Duodenal mucosa (tissue), 2 donors: ENCODE measurements around the gene OR2L8.

ENCODE experiments used
- H3K27ac ChIP-seq: one replicate; pipeline ENCODE4 v1.7.0; 2013; ENCODE audit warnings: low read depth, low read length
- H3K27me3 ChIP-seq, 2 donors: one replicate each; pipeline ENCODE4 v1.7.0; 2013; ENCODE audit warnings: low read length in 2 of 2, control low read depth in 1 of 2; ENCODE audit not compliant: insufficient read depth in 2 of 2, control insufficient read depth in 1 of 2
- H3K36me3 ChIP-seq, 2 donors: one replicate each; pipeline ENCODE4 v1.7.0; 2013; ENCODE audit warnings: low read length in 2 of 2, control low read depth in 1 of 2; ENCODE audit not compliant: insufficient read depth in 2 of 2, control insufficient read depth in 1 of 2
- H3K4me1 ChIP-seq, 2 donors: one replicate each; pipeline ENCODE4 v1.7.0; 2013; ENCODE audit warnings: low read length in 2 of 2, control low read depth in 1 of 2; ENCODE audit not compliant: insufficient read depth in 2 of 2, control insufficient read depth in 1 of 2
- H3K4me3 ChIP-seq, 2 donors: one replicate each; pipeline ENCODE4 v1.7.0; 2013; ENCODE audit warnings: low read length in 2 of 2, low read depth in 1 of 2
- H3K9ac ChIP-seq, 2 donors: one replicate each; pipeline ENCODE4 v1.7.0; 2013; ENCODE audit warnings: low read length in 2 of 2, low read depth in 1 of 2
- H3K9me3 ChIP-seq, 2 donors: one replicate each; pipeline ENCODE4 v1.7.0; 2013; ENCODE audit warnings: low read length in 2 of 2, control low read depth in 1 of 2; ENCODE audit not compliant: control insufficient read depth in 1 of 2

OR2L8 gene

DNA sequence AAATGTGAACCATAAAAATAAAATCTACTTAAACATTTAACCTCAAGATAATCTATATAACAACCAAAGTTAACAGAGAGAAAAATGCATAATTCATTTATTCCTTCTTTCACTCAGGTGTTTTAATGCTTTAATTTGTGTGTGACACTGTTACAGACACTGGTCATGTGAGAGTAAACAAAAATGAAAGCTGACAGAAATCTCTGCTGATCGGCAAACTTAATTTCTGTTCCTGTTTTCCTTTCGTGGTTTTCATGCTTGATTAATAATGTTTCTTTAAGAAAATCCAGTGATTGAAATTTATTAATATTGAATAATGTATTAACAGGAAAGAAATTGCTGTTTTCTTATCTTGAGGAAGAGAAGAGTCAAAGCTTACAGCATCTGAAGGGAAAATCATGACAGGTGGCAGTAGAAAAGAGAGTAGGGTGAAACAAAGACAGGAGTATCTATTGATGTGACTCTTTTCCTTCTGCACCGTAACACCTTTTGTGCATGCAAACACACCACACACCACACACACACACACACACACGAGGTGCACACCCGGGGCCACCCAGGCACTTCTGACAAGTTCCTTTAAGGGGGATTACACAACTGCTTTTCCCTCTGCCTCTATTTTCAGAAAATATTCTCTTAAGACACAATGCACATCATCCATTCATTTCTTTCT lies 18.0 kb downstream of the OR2L8 start:
- Histone ChIP-seq H3K9ac (no peak overlapping the region), H3K4me1 (no peaks in the 10 kb centered on the region), H3K27me3 (no peaks in the 10 kb centered on the region), H3K27ac (no peak overlapping the region), H3K4me3 (no peak overlapping the region), H3K36me3 (no peaks in the 10 kb centered on the region), H3K9me3 (peaks cover 0 to 6% of the 10 kb centered on the region in 2 donors)

DNA sequence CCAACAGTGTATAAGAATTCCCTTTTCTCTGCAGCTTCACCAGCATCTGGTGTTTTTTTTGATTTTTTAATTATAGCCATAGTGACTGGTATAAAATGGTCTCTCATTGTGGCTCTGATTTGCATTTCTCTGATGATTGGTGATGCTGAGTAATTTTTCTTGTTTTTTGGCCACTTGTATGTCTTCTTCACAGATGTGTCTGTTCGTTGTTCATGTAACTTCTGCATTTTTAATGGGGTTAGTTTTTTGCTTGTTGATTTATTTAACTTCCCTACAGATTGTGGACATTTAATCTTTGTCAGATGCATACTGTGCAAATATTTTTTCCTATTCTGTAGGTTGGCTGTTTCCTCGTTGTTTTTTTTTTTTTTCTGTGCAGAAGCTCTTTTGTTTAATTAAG lies 44.3 kb downstream of the OR2L8 start:
- Histone ChIP-seq H3K27me3 (no peaks in the 10 kb centered on the region), H3K27ac (no peak overlapping the region), H3K9ac (no peak overlapping the region), H3K4me1 (no peaks in the 10 kb centered on the region), H3K4me3 (no peak overlapping the region), H3K36me3 (no peaks in the 10 kb centered on the region), H3K9me3 (peaks cover 4 to 12% of the 10 kb centered on the region in 2 donors)

DNA sequence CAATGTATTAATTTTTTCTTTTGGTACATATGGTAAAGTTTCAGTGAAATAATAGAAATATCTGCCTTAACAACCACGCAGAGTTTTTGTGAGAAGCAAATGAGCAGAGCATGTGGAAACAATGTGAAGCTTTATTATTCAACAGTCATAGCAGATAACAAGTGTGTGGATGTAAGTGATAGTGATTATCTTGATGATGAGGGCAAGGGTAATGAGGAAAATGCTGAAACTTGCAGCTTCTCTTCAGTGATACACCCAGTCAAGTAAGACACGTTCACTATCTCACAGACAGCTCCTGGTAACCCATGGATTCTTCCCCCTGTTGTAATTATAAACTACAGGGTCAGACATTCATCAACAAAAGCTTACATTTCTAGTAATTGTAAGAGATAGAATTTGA lies 50.2 kb downstream of the OR2L8 start:
- no peak overlapping the region for H3K9ac ChIP-seq
- H3K4me3 ChIP-seq: no peak overlapping the region
- H3K36me3 ChIP-seq: no peaks in the 10 kb centered on the region
- no peak overlapping the region for H3K27ac ChIP-seq
- no peaks in the 10 kb centered on the region for H3K27me3 ChIP-seq
- H3K9me3 ChIP-seq: no peaks in the 10 kb centered on the region
- no peaks in the 10 kb centered on the region for H3K4me1 ChIP-seq
